Measurements from ENCODE around the gene INVS.

Gene INVS

DNA sequence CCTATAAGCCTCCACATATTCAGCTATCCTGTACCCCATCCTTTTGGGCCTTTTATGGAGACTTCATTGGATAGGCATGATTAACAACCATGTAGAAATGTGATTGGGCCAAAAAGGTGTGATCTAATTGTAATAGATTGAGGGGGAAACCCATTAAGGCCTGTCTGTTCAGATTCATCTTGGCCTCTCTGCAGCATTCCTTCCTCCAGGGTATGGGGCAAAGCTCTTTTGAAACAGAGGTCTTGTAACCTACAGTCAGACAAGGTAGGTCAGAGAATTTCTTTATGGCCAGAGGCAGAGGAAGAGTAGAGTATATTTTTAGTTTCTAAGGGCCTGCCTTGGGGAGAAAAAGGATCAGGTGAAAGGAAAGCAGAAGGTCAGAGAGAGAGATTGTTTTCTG, 98.5 kb downstream of the INVS start:
- no peak for TF ChIP-seq CTCF (IDR thresholded peaks at IDR 0.05; ENCODE audit: low read depth, low read length)
- DNase-seq (ENCODE audit: low read depth in 2 of 2): no peak
- H3K4me3 ChIP-seq (replicated peaks in 1 of 2; ENCODE audit: low read depth in 2 of 2, low read length in 2 of 2): no peak overlapping the region

DNA sequence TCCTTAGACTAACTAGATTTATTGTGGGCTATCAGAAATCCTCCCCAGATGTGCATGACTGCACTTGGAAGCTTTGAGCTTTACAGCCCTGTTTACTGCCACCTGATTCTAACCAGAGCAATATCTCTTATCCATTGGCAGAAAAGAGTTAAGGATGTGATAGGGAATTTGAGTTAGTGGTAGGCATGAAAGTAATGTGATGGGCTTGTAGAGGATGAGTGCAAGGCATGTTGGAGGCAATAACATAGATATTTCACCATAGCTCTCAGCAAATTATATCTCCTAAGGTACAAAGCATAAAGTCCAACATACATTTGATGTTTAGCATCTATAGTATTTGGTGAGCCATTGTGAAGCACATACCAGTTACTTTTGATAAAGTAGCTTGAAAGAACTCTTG, 103.8 kb downstream of the INVS start:
- no peak for TF ChIP-seq CTCF (IDR thresholded peaks at IDR 0.05; ENCODE audit: low read depth, low read length)
- no peak for DNase-seq (ENCODE audit: low read depth in 2 of 2)
- no peak overlapping the region for H3K4me3 ChIP-seq (replicated peaks in 1 of 2; ENCODE audit: low read depth in 2 of 2, low read length in 2 of 2)

- TF ChIP-seq CTCF (IDR thresholded peaks at IDR 0.05; ENCODE audit: low read depth, low read length): no peak
- peak in 1 of 2 donors; percentile 3 for DNase-seq (ENCODE audit: low read depth in 2 of 2)
- no peak overlapping the region for H3K4me3 ChIP-seq (replicated peaks in 1 of 2; ENCODE audit: low read depth in 2 of 2, low read length in 2 of 2)
These were observed 105.8 kb downstream of the INVS start for GRCh38 chr9:100204796-100205195.

DNA sequence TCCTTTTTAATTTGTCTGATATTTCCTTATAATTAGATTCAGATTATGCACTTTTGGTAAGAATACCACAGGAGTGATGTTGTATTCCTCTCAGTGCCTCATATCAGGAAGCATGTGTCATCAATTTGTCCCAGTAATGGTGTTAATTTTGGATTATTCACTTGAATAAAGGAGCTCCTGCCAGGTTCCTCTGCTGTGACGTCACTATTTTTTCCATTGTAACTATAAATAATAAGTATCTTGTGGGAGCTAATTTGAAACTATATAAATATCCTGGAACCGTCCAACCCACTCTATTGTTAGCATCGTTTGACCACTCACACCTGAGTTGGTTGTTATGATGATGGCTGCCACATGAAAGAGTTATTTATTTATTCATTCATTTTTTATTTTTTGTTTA, 107.9 kb downstream of the INVS start:
- no peak for TF ChIP-seq CTCF (IDR thresholded peaks at IDR 0.05; ENCODE audit: low read depth, low read length)
- DNase-seq (ENCODE audit: low read depth in 2 of 2): peak; percentile 30 to 48
- H3K4me3 ChIP-seq (replicated peaks in 1 of 2; ENCODE audit: low read depth in 2 of 2, low read length in 2 of 2): no peak overlapping the region

GRCh38 chr9:100208673-100209072, 109.6 kb downstream of the INVS start:
- no peak overlapping the region for H3K4me3 ChIP-seq (replicated peaks in 1 of 2; ENCODE audit: low read depth in 2 of 2, low read length in 2 of 2)
- DNase-seq (ENCODE audit: low read depth in 2 of 2): no peak
- no peak for TF ChIP-seq CTCF (IDR thresholded peaks at IDR 0.05; ENCODE audit: low read depth, low read length)

GRCh38 chr9:100211476-100211875, 112.4 kb downstream of the INVS start:
- DNase-seq (ENCODE audit: low read depth in 2 of 2): no peak
- no peak for TF ChIP-seq CTCF (IDR thresholded peaks at IDR 0.05; ENCODE audit: low read depth, low read length)
- H3K4me3 ChIP-seq (replicated peaks in 1 of 2; ENCODE audit: low read depth in 2 of 2, low read length in 2 of 2): no peak overlapping the region

DNA sequence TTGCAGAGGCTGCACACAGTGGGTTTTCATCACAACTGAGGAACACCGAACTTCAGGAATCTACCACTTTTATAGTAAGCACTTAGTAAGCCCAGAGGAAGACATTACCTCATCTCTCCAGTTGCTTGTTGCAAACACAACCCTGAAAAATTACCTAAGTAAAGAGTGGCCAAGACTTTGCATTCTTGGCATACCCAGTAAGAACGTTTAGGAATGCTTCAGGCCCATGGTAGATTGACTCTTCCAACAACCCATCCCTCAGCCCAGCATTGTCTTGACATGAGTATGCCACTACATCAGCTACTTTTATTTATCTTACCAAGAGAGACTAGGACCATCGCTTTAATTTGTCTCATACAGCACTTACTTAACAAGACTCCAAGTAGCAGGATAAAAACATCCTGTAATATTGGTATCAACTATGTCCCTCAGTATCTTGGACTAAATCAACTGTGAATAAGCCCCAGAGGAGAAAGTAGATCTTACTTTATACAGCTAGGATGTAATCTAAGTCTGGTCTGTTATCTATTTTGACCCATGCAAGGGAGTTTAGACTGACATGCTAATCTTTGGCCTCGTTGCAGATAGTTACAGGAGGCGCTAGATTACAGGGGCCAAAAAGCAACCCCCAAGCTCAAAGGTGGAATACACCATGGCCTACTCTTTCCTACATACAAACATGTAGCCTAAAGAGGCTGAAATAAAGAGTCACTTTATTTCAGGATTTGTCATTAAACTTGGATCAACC, 114.9 kb downstream of the INVS start:
- H3K4me3 ChIP-seq (replicated peaks in 1 of 2; ENCODE audit: low read depth in 2 of 2, low read length in 2 of 2): no peak overlapping the region
- DNase-seq (ENCODE audit: low read depth in 2 of 2): peak; percentile 13 to 76
- no peak for TF ChIP-seq CTCF (IDR thresholded peaks at IDR 0.05; ENCODE audit: low read depth, low read length)
